Activated naive CD8-positive, alpha-beta T cell treated with anti-CD3 and anti-CD28 coated beads, Interleukin-2, amount 10 ng/mL, durations not matched to agents 7 days and 5 days (primary cell): ENCODE results near the gene ADRB2. TPM values are rescaled to one million over a fixed set of nuclear protein-coding genes. Genes with fewer than 3 reads are reported as not detected.
A peak's percentile ranks its signal among the peaks of the same experiment; 100 is the strongest.
"Not testable (repeated sequence)": the region's sequence is repeated elsewhere in the genome, so short reads cannot be mapped to it uniquely, and the experiment has no call there.

ENCODE experiments used
- ATAC-seq: fragments of 150-1000 bp; cut with Tn5 transposase; one replicate; pipeline ENCODE4 v1.10.0; 2021; ENCODE audit warnings: low read depth, moderate library complexity
- POLR2A ChIA-PET: fragments of 350-600 bp; sonication (Branson Sonifier 250); formaldehyde crosslinking; loops from one replicate; lab custom pipeline; 2021; ENCODE audit warnings: antibody characterized with exemption; lab: Charles Lee
- DNase-seq: peaks from one replicate; pipeline ENCODE4 v3.0.0; 2021
- H3K27ac Mint-ChIP-seq: one replicate; pipeline ENCODE4 v1.8.0; 2022; ENCODE audit warnings: mild to moderate bottlenecking, mixed read lengths
- H3K27me3 Mint-ChIP-seq: one replicate; pipeline ENCODE4 v1.8.0; 2022; ENCODE audit warnings: mild to moderate bottlenecking, moderate library complexity, mixed read lengths
- H3K36me3 Mint-ChIP-seq: one replicate; pipeline ENCODE4 v1.8.0; 2021; ENCODE audit warnings: mild to moderate bottlenecking, mixed read lengths
- H3K4me1 Mint-ChIP-seq: one replicate; pipeline ENCODE4 v1.8.0; 2021; ENCODE audit warnings: mixed read lengths
- H3K4me3 Mint-ChIP-seq: one replicate; pipeline ENCODE4 v1.8.0; 2022; ENCODE audit warnings: mild to moderate bottlenecking, moderate library complexity, mixed read lengths
- H3K9me3 Mint-ChIP-seq: one replicate; pipeline ENCODE4 v1.8.0; 2021; ENCODE audit warnings: mixed read lengths
- total RNA-seq, 2 experiments: library from RNA; stranded (reverse); gene quantifications; one replicate each; pipeline ENCODE4 v1.2.3, GENCODE V29; 2021

The ADRB2 gene
- total RNA-seq, 2 experiments from 2014 or later: 5.3 to 6.3 TPM

DNA sequence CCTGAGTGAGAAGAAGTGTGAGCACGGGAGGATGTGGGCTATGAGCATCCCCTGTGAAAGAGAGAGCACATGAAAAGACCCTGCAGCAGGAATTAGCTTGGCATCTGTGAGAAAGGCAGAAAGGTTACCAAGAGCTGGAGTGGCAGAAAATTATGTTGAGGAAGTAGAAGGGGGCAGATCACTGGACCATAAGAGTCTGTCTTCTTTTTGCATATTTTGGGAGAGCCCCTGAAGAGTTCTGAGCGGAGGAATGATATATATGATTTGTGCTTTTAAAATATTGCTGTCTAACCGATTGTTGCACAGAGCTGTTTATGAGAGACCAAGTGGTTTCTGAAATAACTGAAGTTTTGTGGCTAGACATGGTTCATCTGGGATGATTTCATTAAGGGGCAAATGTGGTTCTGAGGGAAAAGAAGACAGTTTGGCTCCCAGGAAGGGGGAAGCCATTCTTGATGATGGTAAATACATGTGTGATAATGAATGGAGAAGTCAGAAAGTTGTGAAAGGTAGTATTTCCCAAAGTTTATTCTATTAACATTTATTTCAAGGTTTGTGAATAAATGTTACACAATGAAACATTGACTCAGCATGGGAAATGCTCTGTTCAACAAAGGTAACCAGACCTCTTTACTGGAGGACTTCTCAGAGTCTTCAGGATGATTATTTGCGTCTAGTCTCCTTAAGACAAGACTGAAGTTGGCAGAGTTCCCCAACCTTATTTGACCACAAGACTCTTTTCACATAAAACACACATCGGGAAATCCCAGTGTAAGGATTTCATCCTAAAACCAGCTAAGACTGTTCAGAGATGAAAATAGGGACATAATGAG, 31.5 kb upstream of the ADRB2 start:
- POLR2A ChIA-PET: no interaction called here
- Mint-ChIP-seq H3K4me1 (peaks cover 15% of the 10 kb centered on the region), H3K27ac (no peak overlapping the region), H3K9me3 (no peaks in the 10 kb centered on the region), H3K36me3 (peaks cover 3% of the 10 kb centered on the region), H3K4me3 (no peak overlapping the region), H3K27me3 (peaks cover 2% of the 10 kb centered on the region)
- DNase-seq (no peak), ATAC-seq (no peak)

- H3K36me3 Mint-ChIP-seq: peaks cover 3% of the 10 kb centered on the region
- H3K4me3 Mint-ChIP-seq: no peak overlapping the region
- DNase-seq (no peak), ATAC-seq (no peak)
- H3K27me3 Mint-ChIP-seq: peaks cover 2% of the 10 kb centered on the region
- POLR2A ChIA-PET: no interaction called here
- peaks cover 8% of the 10 kb centered on the region for H3K4me1 Mint-ChIP-seq
- H3K9me3 Mint-ChIP-seq: no peaks in the 10 kb centered on the region
- no peak overlapping the region for H3K27ac Mint-ChIP-seq
Observed at GRCh38 chr5:148796936-148797335, 29.5 kb upstream of the ADRB2 start.

- Mint-ChIP-seq H3K4me3 (no peak overlapping the region), H3K27ac (no peak overlapping the region), H3K36me3 (no peaks in the 10 kb centered on the region)
Observed at GRCh38 chr5:148798786-148799185, 27.6 kb upstream of the ADRB2 start.

DNA sequence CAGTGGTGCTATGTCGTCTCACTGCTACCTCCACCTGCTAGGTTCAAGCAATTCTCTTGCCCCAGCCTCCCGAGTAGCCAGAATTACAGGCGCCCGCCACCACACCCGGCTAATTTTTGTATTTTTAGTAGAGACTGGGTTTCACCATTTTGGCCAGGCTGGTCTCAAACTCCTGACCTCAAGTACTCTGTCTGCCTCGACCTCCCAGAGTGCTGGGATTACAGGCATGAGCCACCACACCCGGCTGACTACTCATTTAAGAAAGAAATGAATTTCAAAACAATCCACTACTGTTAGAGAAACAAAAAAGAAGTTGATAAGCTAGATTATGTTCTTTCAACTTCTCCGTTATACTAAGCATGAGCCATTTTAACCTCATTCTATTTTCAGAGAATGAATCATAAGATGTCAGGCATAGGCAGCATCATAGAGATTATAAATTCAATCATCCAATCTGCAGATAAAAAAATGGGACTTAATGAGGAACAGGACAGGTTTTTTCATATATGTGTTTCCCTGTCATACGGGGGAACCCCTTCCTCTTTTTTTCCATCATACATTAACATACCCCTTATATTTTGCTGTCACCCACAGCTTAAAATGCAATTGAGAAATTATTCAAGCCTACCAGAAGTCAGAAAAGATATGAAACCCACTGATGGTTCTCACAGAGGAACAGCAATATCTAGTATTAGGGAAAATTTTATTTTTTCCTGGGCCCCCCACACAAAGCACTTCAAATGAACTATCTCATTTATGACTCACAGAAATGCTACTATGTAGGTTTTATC, 26.5 kb upstream of the ADRB2 start:
- ATAC-seq: no peak
- POLR2A ChIA-PET: no interaction called here
- no peak for DNase-seq
- peaks cover 2% of the 10 kb centered on the region for H3K27me3 Mint-ChIP-seq
- no peak overlapping the region for H3K27ac Mint-ChIP-seq
- H3K4me3 Mint-ChIP-seq: no peak overlapping the region
- H3K36me3 Mint-ChIP-seq: no peaks in the 10 kb centered on the region
- no peaks in the 10 kb centered on the region for H3K9me3 Mint-ChIP-seq
- H3K4me1 Mint-ChIP-seq: peaks cover under 1% of the 10 kb centered on the region

More at GRCh38 chr5:148798786-148799185, 27.6 kb upstream of the ADRB2 start:
- H3K27me3 Mint-ChIP-seq: peaks cover 2% of the 10 kb centered on the region
- no peaks in the 10 kb centered on the region for H3K9me3 Mint-ChIP-seq
- peaks cover 3% of the 10 kb centered on the region for H3K4me1 Mint-ChIP-seq
- DNase-seq (no peak), ATAC-seq (no peak)
- POLR2A ChIA-PET: no interaction called here

DNA sequence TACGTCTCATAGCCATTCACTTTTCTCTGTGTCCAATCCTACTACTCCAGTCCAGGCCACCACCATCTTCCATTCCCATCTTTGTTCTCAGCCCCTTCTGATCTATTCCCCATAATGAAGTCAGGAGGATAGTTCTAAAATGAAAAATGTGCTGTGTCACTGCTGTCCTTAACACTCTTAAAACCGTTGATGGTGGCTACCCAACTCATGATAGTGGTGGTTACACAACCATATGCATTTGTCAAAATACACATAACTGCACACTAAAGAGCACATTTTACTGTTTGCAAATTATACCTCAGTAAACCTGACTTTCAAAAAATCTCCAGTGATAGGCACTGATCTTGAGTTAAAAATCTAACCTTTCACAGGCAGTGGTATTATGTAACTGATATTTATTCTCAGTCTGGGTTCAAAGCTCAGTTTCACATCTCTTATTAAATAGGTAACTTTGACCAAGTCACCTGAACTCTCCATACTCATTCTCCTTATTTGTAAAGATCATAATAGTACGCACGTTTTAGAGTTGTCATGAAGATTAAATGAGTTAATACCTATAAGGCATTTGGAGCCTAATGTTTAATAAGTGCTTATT, 24.6 kb upstream of the ADRB2 start:
- POLR2A ChIA-PET: no interaction called here
- Mint-ChIP-seq H3K4me1 (peaks cover 6% of the 10 kb centered on the region), H3K27ac (no peak overlapping the region)

GRCh38 chr5:148803451-148803850, 23.0 kb upstream of the ADRB2 start:
- POLR2A ChIA-PET, H3K9me3 Mint-ChIP-seq, H3K4me1 Mint-ChIP-seq: not testable (repeated sequence)

More for the DNA sequence above, 24.6 kb upstream of the ADRB2 start:
- Mint-ChIP-seq H3K36me3 (no peaks in the 10 kb centered on the region), H3K9me3 (no peaks in the 10 kb centered on the region), H3K27me3 (no peaks in the 10 kb centered on the region), H3K4me3 (no peak overlapping the region)
- DNase-seq (no peak), ATAC-seq (no peak)

DNA sequence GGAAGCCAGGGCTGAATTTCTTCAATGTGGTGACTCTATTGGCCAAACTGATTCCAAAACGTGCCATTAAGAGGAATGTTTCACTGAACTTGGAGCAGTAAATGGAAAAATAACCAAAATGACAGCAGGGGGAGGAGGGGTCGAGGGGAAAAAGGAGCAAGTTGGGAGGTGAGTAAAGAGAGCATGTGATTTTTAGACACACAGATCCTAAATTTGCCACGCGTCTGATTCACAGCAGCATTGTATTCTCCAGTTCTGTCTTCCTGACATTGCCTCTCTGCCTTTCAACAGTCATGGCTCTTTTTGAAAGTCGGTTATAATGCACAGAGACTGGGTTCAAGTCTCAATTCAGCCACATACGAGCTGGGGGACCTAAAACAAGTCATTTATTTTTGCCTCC, 22.0 kb upstream of the ADRB2 start:
- ATAC-seq (no peak), DNase-seq (no peak)
- POLR2A ChIA-PET: no interaction called here
- Mint-ChIP-seq H3K36me3 (no peaks in the 10 kb centered on the region), H3K4me3 (no peak overlapping the region), H3K9me3 (no peaks in the 10 kb centered on the region), H3K27me3 (no peaks in the 10 kb centered on the region), H3K27ac (no peak overlapping the region), H3K4me1 (peaks cover 9% of the 10 kb centered on the region)

More at GRCh38 chr5:148803451-148803850, 23.0 kb upstream of the ADRB2 start:
- not testable (repeated sequence) for H3K27ac Mint-ChIP-seq, ATAC-seq, H3K4me3 Mint-ChIP-seq, DNase-seq, H3K27me3 Mint-ChIP-seq, H3K36me3 Mint-ChIP-seq

GRCh38 chr5:148805326-148806290, 20.8 kb upstream of the ADRB2 start:
- DNase-seq (no peak), ATAC-seq (no peak)
- Mint-ChIP-seq H3K9me3 (no peaks in the 10 kb centered on the region), H3K27ac (no peak overlapping the region), H3K36me3 (no peaks in the 10 kb centered on the region), H3K4me1 (peaks cover 15% of the 10 kb centered on the region), H3K4me3 (no peak overlapping the region), H3K27me3 (no peaks in the 10 kb centered on the region)
- POLR2A ChIA-PET: no interaction called here

DNA sequence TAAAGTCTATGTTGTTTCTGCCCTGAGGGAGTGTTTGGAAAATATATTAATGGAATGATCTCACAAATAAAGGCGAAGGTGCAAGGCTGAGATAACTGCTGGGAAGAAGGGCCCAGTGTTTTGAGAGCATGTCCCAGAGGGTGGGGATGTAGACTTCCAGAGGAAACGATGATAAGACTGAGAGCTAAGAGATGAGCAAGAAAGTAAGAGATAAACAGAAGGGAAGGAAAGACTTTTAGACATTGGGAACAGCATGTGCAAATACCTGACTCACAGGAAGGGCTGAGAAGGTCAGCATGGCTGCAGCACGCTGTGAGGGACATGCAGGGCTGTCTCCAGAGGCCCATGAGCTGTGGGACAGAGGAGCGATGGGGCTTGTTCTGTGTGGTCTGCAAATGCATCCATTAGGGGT, 19.9 kb upstream of the ADRB2 start:
- Mint-ChIP-seq H3K9me3 (no peaks in the 10 kb centered on the region), H3K27ac (no peak overlapping the region), H3K4me1 (peaks cover 21% of the 10 kb centered on the region), H3K36me3 (no peaks in the 10 kb centered on the region), H3K27me3 (no peaks in the 10 kb centered on the region), H3K4me3 (no peak overlapping the region)
- ATAC-seq (no peak), DNase-seq (no peak)
- POLR2A ChIA-PET: no interaction called here

- H3K4me1 Mint-ChIP-seq: peaks cover 27% of the 10 kb centered on the region
Observed at GRCh38 chr5:148807851-148808250, 18.6 kb upstream of the ADRB2 start.

DNA sequence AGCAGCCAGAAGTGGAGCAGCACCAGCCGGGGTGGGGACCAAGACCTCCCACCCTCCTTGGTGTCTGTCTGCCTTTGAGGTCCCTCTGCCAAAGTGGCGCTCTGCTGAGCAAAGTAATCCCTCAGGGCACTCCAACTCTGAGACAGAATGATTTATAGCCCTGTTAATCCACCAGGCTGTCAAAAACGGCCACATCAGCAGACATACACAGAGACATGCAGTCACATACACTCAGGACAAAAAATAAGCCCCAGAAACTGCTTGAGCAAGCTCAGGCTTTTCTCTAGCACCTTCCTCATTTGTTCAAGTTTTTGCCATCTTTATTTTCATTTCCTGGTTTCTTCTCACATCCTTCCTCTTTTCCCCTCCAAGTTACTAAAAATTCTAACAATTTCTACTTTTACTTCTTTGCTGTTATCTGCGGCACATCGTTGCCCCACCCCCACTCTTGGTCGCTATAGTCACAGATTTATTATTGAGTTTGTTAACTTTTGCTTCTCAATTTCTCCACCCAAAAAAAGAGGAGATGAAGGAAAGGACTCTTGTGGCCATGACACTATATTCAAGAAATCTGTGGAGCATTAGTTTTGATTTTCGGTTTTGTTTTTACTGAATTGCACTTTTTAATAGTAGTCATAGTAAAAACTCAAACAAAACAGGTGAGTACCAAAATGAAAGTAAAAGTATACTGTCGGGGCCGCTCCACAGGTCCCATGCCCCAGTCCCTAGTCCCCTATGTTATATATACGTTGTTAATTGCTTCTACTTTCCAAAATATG, 17.4 kb upstream of the ADRB2 start:
- peak overlapping the region; percentile 94 for H3K27ac Mint-ChIP-seq
- ATAC-seq: peak; percentile 84
- peaks cover 27% of the 10 kb centered on the region for H3K4me1 Mint-ChIP-seq

More at GRCh38 chr5:148807851-148808250, 18.6 kb upstream of the ADRB2 start:
- H3K27me3 Mint-ChIP-seq: no peaks in the 10 kb centered on the region
- H3K36me3 Mint-ChIP-seq: peaks cover 2% of the 10 kb centered on the region
- no peaks in the 10 kb centered on the region for H3K9me3 Mint-ChIP-seq
- H3K27ac Mint-ChIP-seq: peak overlapping the region; percentile 51
- H3K4me3 Mint-ChIP-seq: no peak overlapping the region
- ATAC-seq (no peak), DNase-seq (no peak)
- POLR2A ChIA-PET: no interaction called here

More for the DNA sequence above, 17.4 kb upstream of the ADRB2 start:
- DNase-seq: no peak
- no peaks in the 10 kb centered on the region for H3K27me3 Mint-ChIP-seq
- POLR2A ChIA-PET: no interaction called here
- no peaks in the 10 kb centered on the region for H3K9me3 Mint-ChIP-seq
- peaks cover 2% of the 10 kb centered on the region for H3K36me3 Mint-ChIP-seq
- peak overlapping the region; percentile 88 for H3K4me3 Mint-ChIP-seq
